H1 (cell line): ENCODE results near the gene FNDC1.

ENCODE experiments used
- CTCF ChIP-seq, 3 experiments: IDR thresholded peaks; 1 replicate in 2 of 3; 2 replicates in 1 of 3; pipeline versions ENCODE4 v1.5.1 to v1.6.1; 2011; ENCODE audit warnings: low read length in 3 of 3, mild to moderate bottlenecking in 3 of 3, inconsistent platforms in 2 of 3, low read depth in 1 of 3, moderate library complexity in 1 of 3; ENCODE audit not compliant: insufficient read depth in 1 of 3; ENCODE audit errors: control extremely low read depth in 1 of 3
- EZH2 ChIP-seq: fragments of 200-600 bp; sonication (generic); IDR thresholded peaks from 2 replicates; pipeline ENCODE4 v1.7.1; 2012; ENCODE audit warnings: low read depth, mild to moderate bottlenecking, moderate library complexity, low read length, inconsistent platforms; ENCODE audit not compliant: severe bottlenecking
- KDM1A ChIP-seq: fragments of 200-600, 300-600 bp; sonication (generic); IDR thresholded peaks from 2 replicates; pipeline ENCODE4 v1.7.1; 2016; ENCODE audit warnings: mild to moderate bottlenecking, low read length, borderline replicate concordance
- POLR2A ChIP-seq, 2 experiments: IDR thresholded peaks; 1 replicate in 1 of 2; 2 replicates in 1 of 2; pipeline ENCODE4 v1.6.1; 2011; ENCODE audit warnings: low read depth in 2 of 2, low read length in 2 of 2, mild to moderate bottlenecking in 2 of 2; ENCODE audit errors: control extremely low read depth in 1 of 2
- POLR2AphosphoS5 ChIP-seq: IDR thresholded peaks from 2 replicates; pipeline ENCODE4 v1.6.1; 2011; ENCODE audit warnings: low read depth, low read length

GRCh38 chr6:159298840-159299239 lies 129.6 kb downstream of the FNDC1 start:
- TF ChIP-seq POLR2A (IDR thresholded peaks at IDR 0.05; ENCODE audit: control extremely low read depth in 1 of 2, low read depth in 2 of 2, low read length in 2 of 2) (no peak), CTCF (IDR thresholded peaks at IDR 0.05; ENCODE audit: control extremely low read depth in 1 of 3, insufficient read depth in 1 of 3, low read depth in 1 of 3, low read length in 3 of 3) (no peak), KDM1A (no peak), POLR2AphosphoS5 (no peak), EZH2 (no peak)
